B cell (primary cell): ENCODE measurements around the gene RRAGA. TPM values are rescaled to one million over a fixed set of nuclear protein-coding genes. Genes with fewer than 3 reads are reported as not detected.

Experiments
- ATAC-seq: fragments of 200-7000 bp; cut with Tn5 transposase; one replicate; pipeline ENCODE4 v1.10.0; 2021; ENCODE audit warnings: low read depth, mild to moderate bottlenecking, moderate number of reproducible peaks, moderate library complexity
- CTCF ChIA-PET: fragments of 350-600 bp; sonication (Branson Sonifier 250); formaldehyde crosslinking; loops from one replicate; lab custom pipeline; 2021; ENCODE audit warnings: antibody characterized with exemption, inconsistent platforms; lab: Charles Lee
- POLR2A ChIA-PET: fragments of 350-600 bp; sonication (Branson Sonifier 250); formaldehyde crosslinking; loops from one replicate; lab custom pipeline; 2021; ENCODE audit warnings: antibody characterized with exemption; lab: Charles Lee
- DNase-seq: peaks from one replicate; pipeline ENCODE4 v3.0.0; 2013
- H2AFZ ChIP-seq: 2 replicates; pipeline ENCODE4 v1.6.1; 2012; ENCODE audit warnings: mild to moderate bottlenecking, low read depth, low read length; ENCODE audit not compliant: insufficient read depth, poor library complexity, severe bottlenecking
- H3K27ac ChIP-seq, 2 donors: 1 replicate in 1 of 2; 2 replicates in 1 of 2; pipeline ENCODE4 v1.5.1; 2012 to 2013; ENCODE audit warnings: low read length in 2 of 2, mild to moderate bottlenecking in 2 of 2, moderate library complexity in 1 of 2
- H3K27me3 ChIP-seq, 4 experiments: fragments of 200-600 bp in 1 of 4; sonication (generic) in 1 of 4; replicated peaks in 1 of 4; 1 replicate in 2 of 4; 2 replicates in 2 of 4; pipeline versions ENCODE4 v1.6.1 to v1.7.0; 2013 to 2016; ENCODE audit warnings: low read length in 3 of 4, mild to moderate bottlenecking in 2 of 4, mixed read lengths in 1 of 4, moderate library complexity in 1 of 4; ENCODE audit not compliant: insufficient read depth in 4 of 4, control insufficient read depth in 3 of 4; ENCODE audit errors: control extremely low read depth in 1 of 4
- H3K36me3 ChIP-seq, 2 experiments: replicated peaks in 1 of 2; 1 replicate in 1 of 2; 2 replicates in 1 of 2; pipeline versions ENCODE4 v1.6.1 to v1.7.1; 2013; ENCODE audit warnings: low read length in 1 of 2; ENCODE audit not compliant: insufficient read depth in 2 of 2, control insufficient read depth in 1 of 2; ENCODE audit errors: control extremely low read depth in 1 of 2, extremely low read depth in 1 of 2
- H3K4me1 ChIP-seq, 2 donors: fragments of 200-600 bp in 1 of 2; sonication (generic) in 1 of 2; 1 replicate in 1 of 2; 2 replicates in 1 of 2; pipeline versions ENCODE4 v1.5.1 to v1.6.1; 2013 to 2017; ENCODE audit warnings: low read length in 2 of 2; ENCODE audit not compliant: control insufficient read depth in 2 of 2, insufficient read depth in 2 of 2
- H3K4me2 ChIP-seq: replicated peaks from 2 replicates; pipeline ENCODE3; 2012; ENCODE audit warnings: mild to moderate bottlenecking, low read depth, low read length; ENCODE audit not compliant: poor library complexity, severe bottlenecking
- H3K4me3 ChIP-seq, 5 experiments: fragments of 200-600 bp in 1 of 5; sonication (generic) in 1 of 5; 1 replicate in 3 of 5; 2 replicates in 2 of 5; pipeline versions ENCODE4 v1.5.1 to v1.7.0; 2011 to 2016; ENCODE audit warnings: low read length in 4 of 5, mild to moderate bottlenecking in 4 of 5, low read depth in 2 of 5, control low read depth in 1 of 5, moderate library complexity in 1 of 5; ENCODE audit not compliant: insufficient read depth in 1 of 5; ENCODE audit errors: control extremely low read depth in 1 of 5, extremely low read depth in 1 of 5
- H3K79me2 ChIP-seq: fragments of 200-600 bp; sonication (generic); one replicate; pipeline ENCODE4 v1.6.0; 2016; ENCODE audit warnings: low read length; ENCODE audit not compliant: control insufficient read depth, insufficient read depth
- H3K9ac ChIP-seq: fragments of 200-600 bp; sonication (generic); 2 replicates; pipeline ENCODE4 v1.6.1; 2017; ENCODE audit warnings: mild to moderate bottlenecking, low read length, moderate library complexity
- H3K9me3 ChIP-seq, 3 donors: one replicate each; pipeline versions ENCODE4 v1.6.1 to v1.7.1; 2013; ENCODE audit warnings: low read length in 2 of 3; ENCODE audit not compliant: control insufficient read depth in 2 of 3, insufficient read depth in 1 of 3; ENCODE audit errors: control extremely low read depth in 1 of 3
- H4K20me1 ChIP-seq: 2 replicates; pipeline ENCODE4 v1.6.0; 2012; ENCODE audit warnings: mild to moderate bottlenecking, low read length; ENCODE audit not compliant: insufficient read depth, control insufficient read depth, poor library complexity, severe bottlenecking
- H3K27ac Mint-ChIP-seq: one replicate; pipeline ENCODE4 v1.8.0; 2021; ENCODE audit warnings: mixed read lengths
- H3K27me3 Mint-ChIP-seq: one replicate; pipeline ENCODE4 v1.8.0; 2021; ENCODE audit warnings: mixed read lengths
- H3K4me1 Mint-ChIP-seq: one replicate; pipeline ENCODE4 v1.8.0; 2021; ENCODE audit warnings: mixed read lengths
- H3K4me3 Mint-ChIP-seq: one replicate; pipeline ENCODE4 v1.8.0; 2021; ENCODE audit warnings: mixed read lengths
- H3K9me3 Mint-ChIP-seq: one replicate; pipeline ENCODE4 v1.8.0; 2022; ENCODE audit warnings: mixed read lengths; ENCODE audit not compliant: insufficient read depth
- EZH2 ChIP-seq: IDR thresholded peaks from 2 replicates; pipeline ENCODE4 v1.6.1; 2012; ENCODE audit warnings: borderline replicate concordance, low read depth, mild to moderate bottlenecking, moderate library complexity, low read length; ENCODE audit not compliant: insufficient read depth, poor library complexity, severe bottlenecking
- WGBS: methylation state at CpG from one replicate; pipeline ENCODE4 v1.1.5; 2013; ENCODE audit warnings: missing lambda C conversion rate; ENCODE audit not compliant: insufficient coverage; 5-methylcytosine and 5-hydroxymethylcytosine counted together
- intact Hi-C: fragments of 100-400 bp; cut with micrococcal nuclease; formaldehyde crosslinking; loops from one replicate; pipeline ENCODE4 v1.10.0; 2022
- polyA plus RNA-seq: library from polyadenylated mRNA; depleted of rRNA; stranded (reverse); fragments of >200 nt; gene quantifications from 2 replicates; pipeline ENCODE4 v1.2.3, GENCODE V29; 2012
- total RNA-seq, 2 donors: library from RNA; stranded (reverse); fragments of 120-200 nt in 1 of 2; gene quantifications; 1 replicate in 1 of 2; 2 replicates in 1 of 2; pipeline versions ENCODE4 v1.2.3 to v1.2.4, GENCODE V29; 2013 to 2022
- TF ChIP-seq, protein P1 (sequence below): fragments of 200-600 bp; IDR thresholded peaks from one replicate; pipeline ENCODE4 v1.8.0; 2022; ENCODE audit warnings: antibody characterized with exemption, mild to moderate bottlenecking

The RRAGA gene
- total and polyA plus RNA-seq, 2 donors (not counting 1 experiment from before 2014, with no cell fraction given) = 29.5 to 49.2 TPM

DNA sequence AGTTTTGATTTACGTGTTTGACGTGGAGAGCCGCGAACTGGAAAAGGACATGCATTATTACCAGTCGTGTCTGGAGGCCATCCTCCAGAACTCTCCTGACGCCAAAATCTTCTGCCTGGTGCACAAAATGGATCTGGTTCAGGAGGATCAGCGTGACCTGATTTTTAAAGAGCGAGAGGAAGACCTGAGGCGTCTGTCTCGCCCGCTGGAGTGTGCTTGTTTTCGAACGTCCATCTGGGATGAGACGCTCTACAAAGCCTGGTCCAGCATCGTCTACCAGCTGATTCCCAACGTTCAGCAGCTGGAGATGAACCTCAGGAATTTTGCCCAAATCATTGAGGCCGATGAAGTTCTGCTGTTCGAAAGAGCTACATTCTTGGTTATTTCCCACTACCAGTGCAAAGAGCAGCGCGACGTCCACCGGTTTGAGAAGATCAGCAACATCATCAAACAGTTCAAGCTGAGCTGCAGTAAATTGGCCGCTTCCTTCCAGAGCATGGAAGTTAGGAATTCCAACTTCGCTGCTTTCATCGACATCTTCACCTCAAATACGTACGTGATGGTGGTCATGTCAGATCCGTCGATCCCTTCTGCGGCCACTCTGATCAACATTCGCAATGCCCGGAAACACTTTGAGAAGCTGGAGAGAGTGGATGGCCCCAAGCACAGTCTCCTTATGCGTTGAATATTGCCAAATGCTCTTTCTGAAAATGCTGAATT lies 850 bp downstream of the RRAGA start:
- peak overlapping the region; percentile 69 to 92 (median 78) for H3K4me3 ChIP-seq

More for the DNA sequence above, 850 bp downstream of the RRAGA start:
- intact Hi-C loops = loop anchor here (1.0 to 2.0 kb wide), 8 partner anchors 52 to 1635 kb away; partner anchors contain the start of genes FOCAD, HAUS6, PLIN2 and RPS6
- Histone ChIP-seq H3K36me3 (peaks cover 0 to 7% of the 10 kb centered on the region in 2 experiments), H3K9me3 (peaks cover 0 to 3% (median 0%) of the 10 kb centered on the region in 3 donors), H3K79me2 (peaks cover 18% of the 10 kb centered on the region), H3K4me2 (peak overlapping the region; percentile 78), H2AFZ (peak overlapping the region; percentile 96), H4K20me1 (no peaks in the 10 kb centered on the region), H3K27me3 (no peaks in the 10 kb centered on the region), H3K27ac (peak overlapping the region; percentile 92 to 95), H3K9ac (peak overlapping the region; percentile 95), H3K4me1 (peaks cover 24 to 32% of the 10 kb centered on the region in 2 donors)
- Mint-ChIP-seq H3K27me3 (no peaks in the 10 kb centered on the region), H3K27ac (peak overlapping the region; percentile 99), H3K9me3 (peaks cover 2% of the 10 kb centered on the region), H3K4me3 (peak overlapping the region; percentile 98), H3K4me1 (peaks cover 36% of the 10 kb centered on the region)
- ChIA-PET CTCF (interaction anchor here (0.9 to 4.5 kb wide), 6 partner anchors 21 to 415 kb away, joined by 4 to 31 read pairs (median 7); no protein-coding TSS in a partner anchor), POLR2A (interaction anchor here (1.6 to 1.9 kb wide), 2 partner anchors 124 to 180 kb away, joined by 8 to 11 read pairs; partner anchors contain the start of gene DENND4C)
- DNase-seq (no peak), ATAC-seq (no peak)
- WGBS = 5% methylated on average over 32 of the region's 33 CpGs
- no peak for TF ChIP-seq EZH2
- TF ChIP-seq, protein P1, sequence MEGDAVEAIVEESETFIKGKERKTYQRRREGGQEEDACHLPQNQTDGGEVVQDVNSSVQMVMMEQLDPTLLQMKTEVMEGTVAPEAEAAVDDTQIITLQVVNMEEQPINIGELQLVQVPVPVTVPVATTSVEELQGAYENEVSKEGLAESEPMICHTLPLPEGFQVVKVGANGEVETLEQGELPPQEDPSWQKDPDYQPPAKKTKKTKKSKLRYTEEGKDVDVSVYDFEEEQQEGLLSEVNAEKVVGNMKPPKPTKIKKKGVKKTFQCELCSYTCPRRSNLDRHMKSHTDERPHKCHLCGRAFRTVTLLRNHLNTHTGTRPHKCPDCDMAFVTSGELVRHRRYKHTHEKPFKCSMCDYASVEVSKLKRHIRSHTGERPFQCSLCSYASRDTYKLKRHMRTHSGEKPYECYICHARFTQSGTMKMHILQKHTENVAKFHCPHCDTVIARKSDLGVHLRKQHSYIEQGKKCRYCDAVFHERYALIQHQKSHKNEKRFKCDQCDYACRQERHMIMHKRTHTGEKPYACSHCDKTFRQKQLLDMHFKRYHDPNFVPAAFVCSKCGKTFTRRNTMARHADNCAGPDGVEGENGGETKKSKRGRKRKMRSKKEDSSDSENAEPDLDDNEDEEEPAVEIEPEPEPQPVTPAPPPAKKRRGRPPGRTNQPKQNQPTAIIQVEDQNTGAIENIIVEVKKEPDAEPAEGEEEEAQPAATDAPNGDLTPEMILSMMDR = no peak
